ENCODE measurements around the gene TNFAIP2.

The TNFAIP2 gene

GRCh38 chr14:103101257-103101962, 21.9 kb upstream of the TNFAIP2 start:
- ATAC-seq = no peak
- TF ChIP-seq GLIS3 (CRISPR knock-in tag; IDR thresholded peaks at IDR 0.05) (no peak), TSHZ2 (CRISPR knock-in tag; IDR thresholded peaks at IDR 0.05) (no peak), ZFP30 (CRISPR knock-in tag; IDR thresholded peaks at IDR 0.05) (no peak)

DNA sequence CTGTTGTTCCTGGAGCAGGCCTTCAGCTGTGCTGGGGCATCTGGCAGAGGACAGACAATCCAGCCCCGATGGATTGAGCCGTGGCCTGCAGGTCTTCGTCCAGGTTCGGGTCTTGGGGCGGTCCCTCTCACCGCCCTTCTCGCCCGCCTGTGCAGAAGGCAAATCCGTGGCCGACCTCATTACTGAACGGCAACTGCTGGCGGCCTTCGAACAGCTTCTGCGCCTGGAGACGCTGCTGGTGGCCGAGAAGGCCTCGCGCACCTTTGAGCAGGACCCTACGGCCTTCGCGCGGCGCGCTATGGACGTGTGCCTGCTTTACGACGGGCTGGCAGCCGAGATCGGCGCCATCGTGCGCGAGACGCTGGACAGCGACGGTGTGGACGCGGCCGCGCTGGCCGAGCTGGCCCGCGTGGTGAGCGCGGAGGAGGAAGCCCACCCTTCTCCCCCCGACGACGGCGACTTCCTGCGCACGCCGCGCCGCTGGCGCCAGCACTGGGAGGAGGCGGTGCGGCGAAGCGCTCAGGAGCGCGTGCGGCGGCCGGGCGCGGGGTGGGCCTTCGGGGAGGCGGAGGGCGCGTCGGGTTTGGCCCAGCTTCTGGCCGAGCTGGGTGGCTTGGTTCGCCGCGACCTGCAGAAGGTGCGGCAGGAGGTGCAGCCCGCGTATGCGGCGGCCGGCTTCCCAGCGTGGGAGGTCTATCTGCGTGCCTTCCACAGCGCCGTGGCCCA, 21.1 kb upstream of the TNFAIP2 start:
- no peak for ATAC-seq
- TF ChIP-seq CREB5 (CRISPR knock-in tag; IDR thresholded peaks at IDR 0.05; ENCODE audit: low read depth) (no peak), ZNF565 (CRISPR knock-in tag; conservative IDR thresholded peaks at IDR 0.05; ENCODE audit: low read depth) (no peak), BACH2 (CRISPR knock-in tag; IDR thresholded peaks at IDR 0.05; ENCODE audit: borderline replicate concordance) (no peak), ZNF70 (CRISPR knock-in tag; IDR thresholded peaks at IDR 0.05) (no peak), TSHZ2 (CRISPR knock-in tag; IDR thresholded peaks at IDR 0.05) (no peak), ARNTL (CRISPR knock-in tag; IDR thresholded peaks at IDR 0.05; ENCODE audit: borderline replicate concordance, low read depth) (no peak)

DNA sequence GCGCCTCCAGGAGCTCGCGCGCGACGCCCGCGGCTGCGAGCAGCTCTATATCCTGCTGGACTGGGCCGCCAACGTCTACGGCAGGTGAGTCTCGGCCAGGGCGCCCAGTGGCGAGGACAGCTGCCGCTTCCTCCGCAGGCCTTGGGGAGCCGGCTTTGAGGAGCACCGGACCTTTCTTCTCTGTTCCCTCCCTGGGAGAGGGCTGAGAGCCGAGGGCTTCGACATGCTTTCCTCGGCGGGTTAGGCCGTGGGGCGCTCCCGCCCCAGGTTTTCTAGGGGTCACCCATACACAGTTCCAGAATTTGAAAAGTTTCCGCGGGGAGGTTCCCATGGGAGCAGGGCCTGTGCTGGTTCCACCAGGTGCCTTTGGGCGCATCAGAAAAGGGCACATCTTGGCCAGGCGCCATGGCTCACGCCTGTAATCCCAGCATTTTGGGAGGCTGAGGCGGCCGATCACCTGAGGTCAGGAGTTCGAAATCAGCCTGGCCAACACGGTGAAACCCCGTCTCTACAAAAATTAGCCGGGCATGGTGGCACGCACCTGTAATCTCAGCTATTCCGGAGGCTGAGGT, 20.5 kb upstream of the TNFAIP2 start:
- TF ChIP-seq SNAI2 (CRISPR knock-in tag; IDR thresholded peaks at IDR 0.05) = no peak
- TF ChIP-seq ZFP3 (CRISPR knock-in tag; IDR thresholded peaks at IDR 0.05) = no peak
- no peak for TF ChIP-seq TOX (CRISPR knock-in tag; IDR thresholded peaks at IDR 0.05; ENCODE audit: borderline replicate concordance)
- ATAC-seq = no peak

DNA sequence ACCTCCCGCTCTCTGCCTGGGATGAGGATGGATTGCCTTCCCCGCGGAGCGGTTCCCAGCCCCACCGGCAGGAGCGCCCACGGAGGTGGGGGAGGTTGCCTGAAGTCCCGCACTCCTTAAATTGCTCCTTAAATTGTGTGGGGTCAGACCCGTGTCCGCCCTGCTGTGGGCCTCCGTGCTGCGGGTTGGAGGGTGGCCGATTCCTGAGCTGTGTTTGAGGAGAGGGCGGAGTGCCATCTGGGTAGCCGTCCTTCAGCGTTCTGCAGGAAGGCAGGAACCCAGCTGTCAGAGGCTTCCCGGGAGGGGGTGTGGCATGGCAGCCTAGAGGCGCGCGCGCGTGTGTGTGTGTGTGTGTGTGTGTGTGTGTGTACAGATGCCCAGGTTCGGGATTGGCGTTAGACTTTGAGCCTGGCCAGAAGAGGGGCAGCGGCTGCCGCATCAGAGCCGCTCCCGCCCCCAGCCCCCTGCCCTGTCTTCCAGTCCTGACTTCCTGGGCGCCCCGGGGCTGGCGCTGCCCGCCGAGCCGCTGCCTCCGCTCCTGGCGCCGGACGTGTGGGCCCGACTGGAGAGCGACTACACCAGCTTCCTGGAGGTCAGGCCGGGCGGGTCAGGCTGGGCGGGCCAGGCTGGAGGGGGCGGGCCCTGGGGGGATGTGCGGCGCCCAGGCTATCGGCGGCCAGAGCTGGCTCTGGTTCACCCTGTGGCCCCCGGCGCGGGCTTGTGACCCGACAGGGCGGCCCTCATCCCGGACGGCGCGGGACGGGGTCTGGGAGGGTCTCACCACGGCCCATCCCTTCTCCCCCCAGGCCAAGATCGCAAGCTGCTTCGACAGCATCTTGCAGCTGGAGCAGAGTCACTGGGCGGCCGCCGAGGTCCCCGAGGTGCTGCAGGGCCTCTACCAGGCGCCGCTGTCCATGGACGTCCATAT, 19.5 kb upstream of the TNFAIP2 start:
- no peak for TF ChIP-seq OSR1 (CRISPR knock-in tag; IDR thresholded peaks at IDR 0.05)
- no peak for TF ChIP-seq ISL1 (CRISPR knock-in tag; IDR thresholded peaks at IDR 0.05)
- no peak for TF ChIP-seq BACH2 (CRISPR knock-in tag; IDR thresholded peaks at IDR 0.05; ENCODE audit: borderline replicate concordance)
- no peak for TF ChIP-seq SNAI2 (CRISPR knock-in tag; IDR thresholded peaks at IDR 0.05)
- no peak for TF ChIP-seq ZNF8 (CRISPR knock-in tag; IDR thresholded peaks at IDR 0.05)
- no peak for TF ChIP-seq ESRRG (CRISPR knock-in tag; IDR thresholded peaks at IDR 0.05)
- TF ChIP-seq, protein P1, sequence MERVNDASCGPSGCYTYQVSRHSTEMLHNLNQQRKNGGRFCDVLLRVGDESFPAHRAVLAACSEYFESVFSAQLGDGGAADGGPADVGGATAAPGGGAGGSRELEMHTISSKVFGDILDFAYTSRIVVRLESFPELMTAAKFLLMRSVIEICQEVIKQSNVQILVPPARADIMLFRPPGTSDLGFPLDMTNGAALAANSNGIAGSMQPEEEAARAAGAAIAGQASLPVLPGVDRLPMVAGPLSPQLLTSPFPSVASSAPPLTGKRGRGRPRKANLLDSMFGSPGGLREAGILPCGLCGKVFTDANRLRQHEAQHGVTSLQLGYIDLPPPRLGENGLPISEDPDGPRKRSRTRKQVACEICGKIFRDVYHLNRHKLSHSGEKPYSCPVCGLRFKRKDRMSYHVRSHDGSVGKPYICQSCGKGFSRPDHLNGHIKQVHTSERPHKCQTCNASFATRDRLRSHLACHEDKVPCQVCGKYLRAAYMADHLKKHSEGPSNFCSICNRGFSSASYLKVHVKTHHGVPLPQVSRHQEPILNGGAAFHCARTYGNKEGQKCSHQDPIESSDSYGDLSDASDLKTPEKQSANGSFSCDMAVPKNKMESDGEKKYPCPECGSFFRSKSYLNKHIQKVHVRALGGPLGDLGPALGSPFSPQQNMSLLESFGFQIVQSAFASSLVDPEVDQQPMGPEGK (CRISPR knock-in tag; IDR thresholded peaks at IDR 0.05; ENCODE audit: borderline replicate concordance) = no peak
- no peak for TF ChIP-seq CSDC2 (CRISPR knock-in tag; IDR thresholded peaks at IDR 0.05)
- no peak for TF ChIP-seq ZFP30 (CRISPR knock-in tag; IDR thresholded peaks at IDR 0.05)

More for the DNA sequence above, 19.5 kb upstream of the TNFAIP2 start:
- peak; percentile 64 for ATAC-seq

Measured in SK-N-SH treated with all-trans-retinoic acid at 6 μM for 48 hours (cell line).